Panc1 (cell line): ENCODE measurements around the gene ZCCHC13. TPM values are rescaled to one million over a fixed set of nuclear protein-coding genes. Genes with fewer than 3 reads are reported as not detected.
"Not testable (repeated sequence)": the region's sequence is repeated elsewhere in the genome, so short reads cannot be mapped to it uniquely, and the experiment has no call there.

Experiments
- ATAC-seq: fragments of 200-7000 bp; cut with Tn5 transposase; 2 replicates; pipeline ENCODE4 v1.9.1; 2020; ENCODE audit warnings: mild to moderate bottlenecking, moderate library complexity
- BruUV-seq: library from RNA; stranded (reverse); fragments of 400-500 nt; replicated peaks from 2 replicates; lab custom pipeline; 2021; lab: Mats Ljungman, UMichigan
- CTCF ChIA-PET: fragments of 300-600 bp; sonication (Branson Sonifier 250); formaldehyde crosslinking; loops from one replicate; lab custom pipeline; 2022; ENCODE audit warnings: antibody characterized with exemption; lab: Charles Lee
- POLR2A ChIA-PET: fragments of 300-600 bp; sonication (Branson Sonifier 250); formaldehyde crosslinking; loops from one replicate; lab custom pipeline; 2022; ENCODE audit warnings: antibody characterized with exemption; lab: Charles Lee
- DNase-seq: peaks from one replicate; pipeline ENCODE4 v3.0.0-alpha.2; 2010; ENCODE audit warnings: low read depth, low spot score
- H3K27ac ChIP-seq: 2 replicates; pipeline ENCODE4 v1.5.1; 2011; ENCODE audit warnings: mild to moderate bottlenecking, low read length, inconsistent platforms
- H3K27me3 ChIP-seq: fragments of 200-500 bp; sonication (Bioruptor generic); 2 replicates; pipeline ENCODE4 v1.6.0; 2014; ENCODE audit warnings: low read length, inconsistent platforms; ENCODE audit not compliant: control insufficient read depth, insufficient read depth
- H3K36me3 ChIP-seq: fragments of 200-500 bp; sonication (Bioruptor generic); 2 replicates; pipeline ENCODE4 v1.5.1; 2014; ENCODE audit warnings: inconsistent platforms, mild to moderate bottlenecking, low read length, moderate library complexity; ENCODE audit not compliant: control insufficient read depth, insufficient read depth
- H3K4me1 ChIP-seq: 2 replicates; pipeline ENCODE4 v1.5.1; 2011; ENCODE audit warnings: inconsistent platforms, mild to moderate bottlenecking, low read length, moderate library complexity; ENCODE audit not compliant: control insufficient read depth, insufficient read depth
- H3K4me3 ChIP-seq, 2 experiments: 2 replicates each; pipeline ENCODE4 v1.5.1; 2011 to 2012; ENCODE audit warnings: low read depth in 2 of 2, low read length in 2 of 2, mild to moderate bottlenecking in 2 of 2, inconsistent platforms in 1 of 2, moderate library complexity in 1 of 2
- H3K9me3 ChIP-seq: fragments of 200-500 bp; sonication (Bioruptor generic); 2 replicates; pipeline ENCODE4 v1.5.1; 2014; ENCODE audit warnings: low read depth, mild to moderate bottlenecking, inconsistent platforms, low read length, moderate library complexity; ENCODE audit not compliant: control insufficient read depth, insufficient read depth
- POLR2AphosphoS5 ChIP-seq: IDR thresholded peaks from 2 replicates; pipeline ENCODE4 v1.6.1; 2012; ENCODE audit warnings: mild to moderate bottlenecking, low read depth, low read length, moderate library complexity
- REST ChIP-seq, 2 experiments: IDR thresholded peaks; 2 replicates each; pipeline ENCODE4 v1.6.1; 2011 to 2012; ENCODE audit warnings: low read depth in 2 of 2, control low read depth in 1 of 2, low read length in 1 of 2, mild to moderate bottlenecking in 1 of 2, moderate library complexity in 1 of 2; ENCODE audit not compliant: insufficient read depth in 1 of 2
- SIN3A ChIP-seq: IDR thresholded peaks from 2 replicates; pipeline ENCODE4 v1.6.1; 2012; ENCODE audit warnings: low read depth, mild to moderate bottlenecking, low read length, moderate library complexity, borderline replicate concordance; ENCODE audit not compliant: insufficient read depth
- TCF7L2 ChIP-seq: IDR thresholded peaks from 2 replicates; pipeline ENCODE4 v1.6.1; 2011; ENCODE audit warnings: mild to moderate bottlenecking, low read depth, low read length, inconsistent platforms
- in situ Hi-C: cut with HindIII; loops from 2 replicates; pipeline ENCODE4 v1.10.0; 2016; ENCODE audit warnings: low sequenced_read_pairs, low pct_unique_long_range_greater_than_20kb
- intact Hi-C: fragments of 100-400 bp; cut with micrococcal nuclease; formaldehyde crosslinking; loops from one replicate; pipeline ENCODE4 v1.10.0; 2022; ENCODE audit not compliant: unreplicated experiment
- total RNA-seq: library from RNA; stranded (reverse); gene quantifications from one replicate; pipeline ENCODE4 v1.2.1, GENCODE V29; 2021; ENCODE audit not compliant: unreplicated experiment
- TF ChIP-seq, protein P1 (sequence below): fragments of 450-650 bp; IDR thresholded peaks from 2 replicates; pipeline ENCODE4 v1.5.1; 2017; ENCODE audit warnings: mild to moderate bottlenecking

The ZCCHC13 gene
- total RNA-seq, 1 experiment from 2014 or later: not detected

DNA sequence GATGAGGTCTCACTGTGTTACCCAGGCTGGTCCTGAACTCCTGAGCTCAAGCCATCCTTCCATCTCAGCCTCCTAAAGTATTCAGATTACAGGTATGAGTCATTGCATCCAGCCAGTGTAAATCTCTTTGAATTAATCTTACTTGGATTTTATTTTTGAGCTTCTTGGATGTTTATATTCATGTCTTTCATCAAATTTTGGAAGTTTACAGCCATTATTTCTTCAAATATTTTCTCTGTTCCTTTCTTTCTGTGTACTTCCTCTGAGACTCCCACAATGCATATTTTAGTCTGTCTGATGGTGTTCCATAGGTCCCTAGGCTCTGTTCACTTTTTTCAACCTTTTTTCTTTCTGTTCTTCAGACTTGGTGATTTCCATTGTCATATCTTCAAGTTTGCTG is 34.9 kb downstream of the ZCCHC13 start:
- no peak for TF ChIP-seq SIN3A
- TF ChIP-seq REST (IDR thresholded peaks at IDR 0.05; ENCODE audit: insufficient read depth in 1 of 2, low read depth in 2 of 2, low read length in 1 of 2): no peak
- no peak for TF ChIP-seq TCF7L2
- TF ChIP-seq, protein P1, sequence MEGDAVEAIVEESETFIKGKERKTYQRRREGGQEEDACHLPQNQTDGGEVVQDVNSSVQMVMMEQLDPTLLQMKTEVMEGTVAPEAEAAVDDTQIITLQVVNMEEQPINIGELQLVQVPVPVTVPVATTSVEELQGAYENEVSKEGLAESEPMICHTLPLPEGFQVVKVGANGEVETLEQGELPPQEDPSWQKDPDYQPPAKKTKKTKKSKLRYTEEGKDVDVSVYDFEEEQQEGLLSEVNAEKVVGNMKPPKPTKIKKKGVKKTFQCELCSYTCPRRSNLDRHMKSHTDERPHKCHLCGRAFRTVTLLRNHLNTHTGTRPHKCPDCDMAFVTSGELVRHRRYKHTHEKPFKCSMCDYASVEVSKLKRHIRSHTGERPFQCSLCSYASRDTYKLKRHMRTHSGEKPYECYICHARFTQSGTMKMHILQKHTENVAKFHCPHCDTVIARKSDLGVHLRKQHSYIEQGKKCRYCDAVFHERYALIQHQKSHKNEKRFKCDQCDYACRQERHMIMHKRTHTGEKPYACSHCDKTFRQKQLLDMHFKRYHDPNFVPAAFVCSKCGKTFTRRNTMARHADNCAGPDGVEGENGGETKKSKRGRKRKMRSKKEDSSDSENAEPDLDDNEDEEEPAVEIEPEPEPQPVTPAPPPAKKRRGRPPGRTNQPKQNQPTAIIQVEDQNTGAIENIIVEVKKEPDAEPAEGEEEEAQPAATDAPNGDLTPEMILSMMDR: no peak
- TF ChIP-seq POLR2AphosphoS5: no peak
- in situ Hi-C loops (no loop called here), intact Hi-C loops (no loop called here)
- ChIA-PET POLR2A (no interaction called here), CTCF (no interaction called here)
- Histone ChIP-seq H3K36me3 (no peaks in the 10 kb centered on the region), H3K4me1 (peaks cover 8% of the 10 kb centered on the region), H3K9me3 (peaks cover 7% of the 10 kb centered on the region; the same call in 1 of the 2 replicates), H3K27ac (no peak overlapping the region), H3K4me3 (no peak overlapping the region), H3K27me3 (no peaks in the 10 kb centered on the region)
- BruUV-seq: no TSS peak
- no peak for ATAC-seq
- no peak for DNase-seq

DNA sequence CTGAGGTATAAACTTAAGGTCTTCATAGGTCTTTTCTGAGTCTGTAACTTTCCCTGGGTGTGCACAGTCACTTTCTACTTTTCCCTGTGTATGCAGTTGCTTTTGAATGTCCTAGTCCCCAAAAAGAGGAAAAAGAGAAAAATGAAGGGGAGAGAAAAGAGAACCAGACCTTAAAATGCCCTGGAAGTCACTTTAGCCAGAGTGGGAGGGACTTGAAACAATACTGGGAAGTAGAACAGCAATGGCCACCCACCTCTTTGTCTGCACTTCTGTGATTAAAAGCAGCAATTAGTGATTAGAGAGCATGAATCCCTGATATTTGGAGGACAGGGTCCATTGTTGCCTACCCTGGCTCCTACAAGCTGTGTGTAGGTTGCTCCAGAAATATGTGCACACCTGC is 36.1 kb downstream of the ZCCHC13 start:
- no peak for TF ChIP-seq SIN3A
- peaks cover 14% of the 10 kb centered on the region for H3K4me1 ChIP-seq
- no peak overlapping the region for H3K4me3 ChIP-seq
- no TSS peak for BruUV-seq
- no peaks in the 10 kb centered on the region for H3K27me3 ChIP-seq
- DNase-seq (no peak), ATAC-seq (no peak)
- in situ Hi-C loops: no loop called here
- H3K36me3 ChIP-seq: no peaks in the 10 kb centered on the region
- ChIA-PET POLR2A (no interaction called here), CTCF (no interaction called here)
- intact Hi-C loops: no loop called here
- peak overlapping the region; percentile 48; the same call in 1 of the 2 replicates for H3K27ac ChIP-seq
- H3K9me3 ChIP-seq: peaks cover 7% of the 10 kb centered on the region; the same call in 1 of the 2 replicates

DNA sequence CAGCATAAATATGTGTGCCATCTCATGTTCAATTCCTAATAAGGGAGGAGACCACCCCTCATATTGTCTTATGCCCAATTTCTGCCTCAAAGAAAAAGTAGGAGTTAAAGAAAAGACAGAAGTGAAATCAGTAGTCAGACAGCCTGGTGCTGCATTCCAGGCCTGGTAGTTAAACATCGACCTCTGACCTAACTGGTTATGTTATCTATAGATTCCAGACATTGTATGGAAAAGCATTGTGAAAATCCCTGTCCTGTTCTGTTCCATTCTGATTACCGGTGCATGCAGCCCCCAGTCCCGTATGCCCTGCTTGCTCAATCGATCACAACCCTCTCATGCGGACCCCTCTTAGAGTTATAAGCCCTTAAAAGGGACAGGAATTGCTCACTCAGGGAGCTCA is 38.2 kb downstream of the ZCCHC13 start:
- intact Hi-C loops, in situ Hi-C loops, H3K36me3 ChIP-seq, H3K4me3 ChIP-seq, CTCF ChIA-PET, H3K27me3 ChIP-seq, POLR2A ChIA-PET, H3K9me3 ChIP-seq, DNase-seq, ATAC-seq, BruUV-seq, H3K27ac ChIP-seq: not testable (repeated sequence)
- H3K4me1 ChIP-seq: peaks cover 14% of the 10 kb centered on the region
